ENCODE measurements around the gene CCNT2.

DNA sequence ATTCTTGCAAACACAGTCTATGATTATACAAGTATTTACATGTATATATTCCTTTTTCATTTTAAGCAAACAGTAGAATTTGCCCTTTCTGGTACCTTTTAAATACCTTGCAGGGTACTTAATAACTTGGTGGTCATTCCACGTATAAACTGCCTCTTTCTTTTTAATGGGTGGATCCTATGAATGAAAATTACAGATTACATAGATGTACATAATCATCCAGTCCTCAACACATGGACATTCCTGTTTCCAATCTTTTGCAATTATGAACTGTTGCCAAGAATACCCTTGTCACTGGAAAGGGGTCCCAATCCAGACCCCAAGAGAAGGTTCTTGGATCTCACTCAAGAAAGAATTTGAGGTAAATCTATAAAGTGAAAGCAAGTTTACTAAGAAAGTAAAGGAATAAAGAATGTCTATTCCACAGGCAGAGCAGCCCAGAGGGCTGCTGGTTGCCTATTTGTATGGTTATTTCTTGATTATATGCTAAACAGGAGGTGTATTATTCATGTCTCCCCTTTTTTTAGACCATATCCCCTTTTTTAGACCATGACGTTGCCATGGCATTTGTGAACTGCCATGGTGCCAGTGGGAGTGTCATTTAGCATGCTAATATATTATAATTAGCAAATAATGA lies 7.7 kb upstream of the CCNT2 start:
- TF ChIP-seq, protein P1, sequence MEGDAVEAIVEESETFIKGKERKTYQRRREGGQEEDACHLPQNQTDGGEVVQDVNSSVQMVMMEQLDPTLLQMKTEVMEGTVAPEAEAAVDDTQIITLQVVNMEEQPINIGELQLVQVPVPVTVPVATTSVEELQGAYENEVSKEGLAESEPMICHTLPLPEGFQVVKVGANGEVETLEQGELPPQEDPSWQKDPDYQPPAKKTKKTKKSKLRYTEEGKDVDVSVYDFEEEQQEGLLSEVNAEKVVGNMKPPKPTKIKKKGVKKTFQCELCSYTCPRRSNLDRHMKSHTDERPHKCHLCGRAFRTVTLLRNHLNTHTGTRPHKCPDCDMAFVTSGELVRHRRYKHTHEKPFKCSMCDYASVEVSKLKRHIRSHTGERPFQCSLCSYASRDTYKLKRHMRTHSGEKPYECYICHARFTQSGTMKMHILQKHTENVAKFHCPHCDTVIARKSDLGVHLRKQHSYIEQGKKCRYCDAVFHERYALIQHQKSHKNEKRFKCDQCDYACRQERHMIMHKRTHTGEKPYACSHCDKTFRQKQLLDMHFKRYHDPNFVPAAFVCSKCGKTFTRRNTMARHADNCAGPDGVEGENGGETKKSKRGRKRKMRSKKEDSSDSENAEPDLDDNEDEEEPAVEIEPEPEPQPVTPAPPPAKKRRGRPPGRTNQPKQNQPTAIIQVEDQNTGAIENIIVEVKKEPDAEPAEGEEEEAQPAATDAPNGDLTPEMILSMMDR (IDR thresholded peaks at IDR 0.05) = no peak
- no peak for TF ChIP-seq EZH2phosphoT487 (IDR thresholded peaks at IDR 0.05)
- TF ChIP-seq EZH2 (IDR thresholded peaks at IDR 0.05) = no peak
